Stimulated activated CD8-positive, alpha-beta memory T cell treated with anti-CD3 and anti-CD28 coated beads, Interleukin-7, amount 100 ng/mL, for 48 hours (primary cell): ENCODE measurements around the gene GARS1.
A peak's percentile ranks its signal among the peaks of the same experiment; 100 is the strongest.

Experiments
- DNase-seq, 2 donors: peaks; one replicate each; pipeline ENCODE4 v3.0.0-alpha.2; 2020; ENCODE audit warnings: low read depth in 1 of 2; ENCODE audit errors: extremely low read depth in 1 of 2

GARS1 gene

DNA sequence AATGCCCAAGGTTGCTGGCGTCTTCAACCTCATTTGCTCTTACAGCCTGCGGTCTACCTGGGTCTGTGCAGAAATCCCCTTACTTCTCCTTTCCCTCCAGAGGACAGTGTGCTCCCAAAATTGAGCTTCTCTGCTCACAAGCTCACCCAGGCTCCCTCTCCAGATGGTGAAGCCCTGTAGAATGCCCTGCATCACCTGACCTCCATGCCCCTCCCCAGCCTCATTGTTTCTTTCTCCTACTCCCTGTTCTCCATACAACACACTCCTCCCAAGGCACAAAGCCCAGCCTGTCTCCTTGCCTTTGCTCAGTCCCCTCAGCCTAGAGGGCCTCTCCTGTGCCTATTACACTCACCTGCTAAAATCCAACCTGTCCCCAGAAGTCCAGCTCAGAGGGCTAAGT lies 84.1 kb downstream of the GARS1 start:
- DNase-seq, result no peak

DNA sequence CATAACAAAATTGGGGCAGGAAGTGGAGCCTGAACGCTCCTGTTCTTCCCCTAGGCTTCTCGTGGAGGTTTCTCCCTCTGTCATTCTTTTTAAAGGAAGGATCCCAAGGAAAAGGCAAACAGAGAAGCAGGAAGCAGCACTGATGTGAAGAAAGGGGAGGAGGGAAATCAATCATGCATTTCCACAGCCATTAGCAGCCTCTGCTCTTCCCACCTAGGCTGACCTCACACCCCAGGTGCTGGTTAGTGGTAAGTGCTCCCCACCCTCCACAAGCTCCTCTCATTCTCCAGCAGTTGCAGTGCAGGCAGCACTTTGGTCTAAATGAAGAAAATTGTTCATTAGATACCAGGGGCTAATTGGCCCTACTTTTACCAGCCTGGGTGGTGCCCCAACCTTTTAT lies 85.0 kb downstream of the GARS1 start:
- DNase-seq, result no peak

DNA sequence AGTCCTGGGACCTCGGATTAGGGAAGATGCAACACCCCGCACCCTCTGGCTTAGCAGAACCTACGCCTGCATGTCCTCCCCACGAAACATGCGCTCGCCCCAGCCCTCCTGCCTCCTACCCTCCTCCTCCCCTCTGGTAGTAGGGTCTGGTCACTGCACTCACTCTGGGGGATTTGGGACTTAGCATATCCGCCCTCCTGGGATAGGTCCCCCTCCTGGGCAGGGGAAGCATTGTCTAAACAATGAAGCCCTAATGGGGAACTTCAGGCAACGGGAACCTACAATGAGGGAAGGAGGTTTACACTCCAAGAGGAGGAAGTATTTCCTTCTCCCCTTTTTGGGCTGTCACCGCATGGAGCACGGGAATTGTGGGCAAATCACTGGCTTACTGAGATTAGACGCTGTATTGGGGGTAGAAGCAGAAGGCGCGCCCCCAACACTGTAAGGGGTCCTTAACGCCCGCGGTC lies 86.7 kb downstream of the GARS1 start:
- no peak for DNase-seq

- no peak for DNase-seq
Observed at GRCh38 chr7:30681815-30682211, 87.1 kb downstream of the GARS1 start.

DNA sequence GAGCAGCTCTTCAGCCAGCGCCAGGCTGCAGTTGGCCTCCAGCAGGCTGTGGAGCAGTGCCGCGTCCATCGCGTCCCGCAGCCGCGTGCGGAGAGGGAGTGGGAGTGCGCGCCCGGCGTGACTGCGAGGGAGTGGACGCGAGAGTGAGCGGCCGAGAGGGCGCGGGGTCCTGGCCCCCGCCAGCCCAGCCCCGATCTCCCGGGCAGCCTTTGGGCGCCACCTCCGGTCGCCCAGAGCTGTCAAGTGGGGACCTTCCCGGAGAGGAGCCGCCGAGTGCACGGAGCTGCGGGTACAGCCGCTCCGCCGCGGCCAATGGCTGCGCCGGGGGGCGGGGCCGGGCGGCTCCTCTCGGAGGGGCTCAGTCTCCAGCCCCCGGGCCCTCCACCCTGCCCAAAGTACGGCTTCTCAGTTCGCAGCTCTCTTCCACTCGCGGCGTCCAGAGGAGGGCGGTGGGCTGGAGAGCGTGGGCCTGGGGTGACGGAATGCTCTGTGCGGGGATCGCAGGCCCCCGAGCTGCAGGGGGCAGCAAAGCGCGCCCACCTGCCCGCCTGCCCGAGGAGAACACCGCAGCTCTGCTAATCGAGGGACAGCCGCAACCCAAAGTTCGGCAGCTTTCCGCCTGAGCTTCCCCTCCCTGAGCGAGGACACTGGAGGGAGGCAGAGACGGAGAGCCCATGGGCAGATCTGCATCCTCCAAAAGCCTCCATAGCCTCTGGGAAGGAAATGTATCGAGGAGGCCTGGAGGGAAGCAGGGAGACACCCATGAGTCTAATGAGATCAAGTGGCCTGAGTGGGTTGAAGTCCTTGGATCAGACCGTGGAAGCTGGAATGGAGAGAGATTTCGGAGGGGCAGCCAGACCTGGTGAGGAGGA lies 87.8 kb downstream of the GARS1 start, which contains the start of gene CRHR2:
CRHR2 (minus strand) TSS at position 245 of the 872 bp plus-strand sequence; CDS start at position 69, 176 bp downstream.
- peak in 1 of 2 donors; percentile 16 for DNase-seq

DNA sequence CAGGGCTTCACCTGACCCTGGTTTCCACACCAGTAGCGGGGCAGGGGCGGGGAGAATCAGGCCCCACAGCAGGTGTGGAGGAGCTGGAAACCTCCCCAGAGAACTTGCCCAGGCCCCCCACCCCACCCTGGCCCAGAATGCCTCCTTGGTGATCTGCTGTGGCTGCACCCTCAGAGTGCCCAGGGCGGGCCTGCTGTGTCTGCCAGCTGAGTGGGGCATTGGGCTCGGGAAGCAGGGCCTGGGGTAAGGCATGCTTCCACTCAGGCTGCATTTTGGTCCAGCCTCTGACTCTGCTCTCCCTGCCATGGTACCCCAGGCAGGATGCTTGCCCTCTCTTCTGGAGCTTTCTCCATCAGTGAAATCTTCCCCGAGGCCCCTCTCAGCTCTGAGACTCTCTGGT lies 88.6 kb downstream of the GARS1 start:
- DNase-seq, result no peak
